Measurements from ENCODE around the gene PSD2. TPM values are rescaled to one million over a fixed set of nuclear protein-coding genes. Genes with fewer than 3 reads are reported as not detected.

PSD2 gene
- total RNA-seq, 1 donor from 2014 or later, result under 0.01 TPM

DNA sequence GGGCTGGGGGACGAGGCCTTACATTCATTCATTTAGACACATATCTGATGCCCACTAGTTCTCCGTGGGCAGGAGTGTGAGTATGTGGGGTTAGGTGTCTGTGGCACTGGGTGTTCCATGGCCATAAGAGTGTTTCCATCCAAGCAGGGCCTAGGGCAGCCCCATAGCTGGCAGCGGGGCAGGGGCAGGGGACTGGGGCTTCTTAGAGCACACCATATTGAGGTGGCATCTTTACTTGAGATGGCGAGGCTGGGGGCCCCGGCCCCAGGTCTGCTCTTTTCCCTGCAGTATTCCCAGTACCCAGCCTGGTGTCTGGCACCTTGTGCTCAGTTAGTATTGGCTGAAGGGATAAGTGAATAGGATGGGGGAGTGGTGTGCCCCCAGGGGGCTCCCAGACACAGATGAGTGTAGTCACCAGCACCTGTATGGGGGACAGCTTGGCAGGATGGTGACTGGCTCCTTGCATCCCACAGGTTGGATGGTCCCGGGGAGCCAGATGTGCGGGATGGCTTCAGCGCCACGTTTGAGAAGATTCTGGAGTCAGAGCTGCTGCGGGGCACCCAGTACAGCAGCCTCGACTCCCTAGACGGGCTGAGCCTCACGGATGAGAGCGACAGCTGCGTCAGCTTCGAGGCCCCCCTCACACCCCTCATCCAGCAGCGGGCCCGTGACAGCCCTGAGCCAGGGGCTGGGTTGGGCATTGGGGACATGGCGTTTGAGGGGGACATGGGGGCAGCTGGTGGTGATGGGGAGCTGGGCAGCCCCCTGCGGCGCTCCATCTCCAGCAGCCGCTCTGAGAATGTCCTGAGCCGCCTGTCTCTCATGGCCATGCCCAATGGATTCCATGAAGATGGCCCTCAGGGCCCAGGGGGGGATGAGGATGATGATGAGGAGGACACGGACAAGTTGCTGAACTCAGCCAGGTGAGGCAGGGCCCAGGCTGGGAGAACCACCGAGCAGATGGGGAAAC, 17.5 kb downstream of the PSD2 start:
- no peak for DNase-seq

DNA sequence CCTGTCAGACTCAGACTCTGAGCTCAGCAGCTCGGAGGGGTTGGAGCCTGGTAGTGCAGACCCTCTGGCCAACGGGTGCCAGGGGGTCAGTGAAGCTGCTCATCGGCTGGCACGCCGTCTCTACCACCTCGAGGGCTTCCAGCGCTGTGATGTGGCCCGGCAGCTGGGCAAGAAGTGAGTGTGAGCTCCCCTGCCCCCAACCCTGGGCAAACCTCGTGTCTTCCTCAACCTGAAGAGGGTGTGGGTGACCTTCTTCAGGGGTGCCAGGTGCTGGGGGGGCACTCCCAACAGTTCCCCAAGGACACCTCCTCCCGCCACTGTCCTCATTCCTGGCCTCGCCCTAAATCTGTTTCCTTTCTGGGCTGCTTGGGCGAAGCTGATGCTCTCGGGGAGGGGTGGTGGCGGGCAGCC, 18.6 kb downstream of the PSD2 start:
- DNase-seq, result no peak

DNA sequence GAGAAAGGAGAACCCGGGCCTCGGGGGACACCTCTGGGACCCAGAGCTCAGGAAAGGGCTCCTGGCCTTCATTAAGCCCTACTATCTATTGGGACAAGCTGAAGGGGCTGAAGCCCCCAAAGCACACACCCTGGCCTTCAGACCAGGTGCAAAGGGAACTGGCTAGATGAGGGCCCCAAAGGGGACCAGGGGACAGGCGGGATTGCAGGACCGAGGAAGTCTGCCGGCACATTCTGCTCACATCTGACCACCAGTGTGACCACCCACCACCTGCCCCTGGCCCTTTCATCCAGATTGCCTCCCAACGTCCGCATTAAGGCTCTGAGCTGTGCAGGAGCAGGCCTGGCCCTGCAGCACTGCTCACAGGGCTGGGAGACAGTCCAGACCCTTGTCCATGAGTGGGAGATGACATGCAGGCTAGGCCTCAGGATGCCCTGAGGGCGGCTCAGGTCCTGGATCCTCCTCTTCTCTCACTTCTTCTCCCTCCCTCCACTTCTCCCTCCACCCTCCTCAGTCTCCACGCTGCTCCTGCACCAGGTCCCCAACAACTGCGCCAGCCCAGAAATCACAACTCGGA, 19.2 kb downstream of the PSD2 start:
- no peak for DNase-seq

DNA sequence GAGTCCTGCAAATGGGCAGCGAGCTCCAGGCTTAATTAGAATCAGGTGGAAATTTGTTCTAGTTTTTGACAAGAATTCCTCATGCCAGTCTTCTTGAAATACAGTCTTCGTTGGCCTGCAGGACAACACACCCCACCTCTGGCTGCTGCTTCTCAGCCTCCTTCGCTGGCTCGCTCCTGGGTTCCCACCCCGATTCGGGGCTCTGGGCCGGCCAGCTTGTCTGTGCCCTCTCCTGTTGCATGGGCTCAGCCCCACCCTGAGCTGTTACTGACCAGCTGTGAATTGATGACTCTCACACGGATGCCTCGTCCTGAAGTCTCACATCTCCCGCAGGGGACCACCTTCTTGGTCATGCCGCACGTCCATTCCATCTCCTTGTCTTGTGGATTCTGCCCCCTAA, 21.0 kb downstream of the PSD2 start:
- DNase-seq, result no peak

DNA sequence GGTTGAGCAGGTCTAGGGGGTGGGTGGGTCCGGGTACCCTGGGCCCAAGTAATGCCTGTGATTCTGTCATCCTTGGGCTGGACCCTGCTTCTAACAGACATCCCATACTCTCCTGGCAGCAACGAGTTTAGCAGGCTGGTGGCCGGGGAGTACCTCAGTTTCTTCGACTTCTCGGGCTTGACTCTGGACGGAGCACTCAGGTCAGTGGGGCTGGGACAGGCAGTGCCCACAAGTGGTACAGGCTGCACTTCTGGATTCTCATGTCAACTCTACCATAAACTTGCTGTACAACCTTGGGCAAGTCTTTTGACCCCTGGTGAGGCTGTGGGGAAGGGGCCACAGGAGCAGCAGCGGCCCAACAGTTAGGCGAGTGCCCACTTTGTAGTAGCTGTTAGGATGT, 21.8 kb downstream of the PSD2 start:
- no peak for DNase-seq

DNA sequence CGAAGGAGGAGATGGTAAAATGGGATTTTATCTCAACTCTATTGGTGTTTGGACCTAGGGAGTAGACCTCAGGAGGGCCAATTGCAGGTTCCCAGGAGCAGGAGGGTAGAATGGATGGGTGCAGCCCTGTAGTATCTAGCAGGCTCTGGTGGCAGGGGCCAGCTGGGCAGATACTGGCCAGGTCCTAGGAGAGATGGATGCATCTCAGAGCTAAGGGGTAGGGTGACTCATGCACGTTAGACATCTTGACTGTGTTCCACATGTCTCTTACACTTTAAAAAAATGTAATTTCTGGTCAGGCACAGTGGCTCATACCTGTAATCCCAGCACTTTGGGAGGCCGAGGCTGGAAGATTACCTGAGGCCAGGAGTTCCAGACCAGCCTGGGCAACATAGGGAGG, 22.4 kb downstream of the PSD2 start:
- DNase-seq, result no peak

DNA sequence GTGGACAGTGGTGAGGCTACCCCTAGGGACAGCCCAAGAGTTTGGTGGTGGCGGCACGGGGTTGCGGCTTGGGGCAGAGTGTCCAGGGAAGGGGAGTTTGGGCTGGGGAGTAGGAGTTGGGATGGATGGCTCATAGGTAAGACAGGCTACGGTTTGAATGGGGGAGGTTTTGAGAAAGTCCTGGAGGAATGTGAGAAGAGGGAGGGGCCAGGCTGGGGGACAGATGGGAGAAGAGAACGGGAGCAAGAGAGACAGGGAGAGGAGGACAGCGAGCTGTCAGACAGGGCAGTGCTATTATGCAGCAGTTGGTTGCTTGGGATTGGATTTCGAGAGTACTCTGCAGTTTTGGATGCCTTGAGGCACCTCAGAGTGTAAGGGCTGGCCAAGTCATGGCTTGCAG, 24.5 kb downstream of the PSD2 start:
- no peak for DNase-seq

DNA sequence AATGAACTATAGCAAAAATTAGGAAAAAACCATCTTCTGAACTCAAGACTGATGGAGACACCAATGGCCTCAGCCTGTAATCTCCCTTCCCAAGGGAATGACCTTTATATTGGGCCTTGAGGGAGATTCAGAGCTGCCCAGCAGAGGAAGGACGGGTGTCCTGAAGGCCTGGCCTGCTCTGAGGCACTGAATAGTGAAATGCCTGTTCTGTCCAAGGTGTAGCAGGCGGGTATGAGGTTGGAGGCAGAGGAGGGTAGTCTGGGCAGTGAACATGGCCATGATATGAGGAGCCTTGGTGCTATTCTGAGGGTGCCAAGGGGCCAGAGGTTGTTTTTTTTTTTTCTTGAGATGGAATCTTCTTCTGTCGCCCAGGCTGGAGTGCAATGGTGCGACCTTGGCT, 25.0 kb downstream of the PSD2 start:
- DNase-seq, result no peak

DNA sequence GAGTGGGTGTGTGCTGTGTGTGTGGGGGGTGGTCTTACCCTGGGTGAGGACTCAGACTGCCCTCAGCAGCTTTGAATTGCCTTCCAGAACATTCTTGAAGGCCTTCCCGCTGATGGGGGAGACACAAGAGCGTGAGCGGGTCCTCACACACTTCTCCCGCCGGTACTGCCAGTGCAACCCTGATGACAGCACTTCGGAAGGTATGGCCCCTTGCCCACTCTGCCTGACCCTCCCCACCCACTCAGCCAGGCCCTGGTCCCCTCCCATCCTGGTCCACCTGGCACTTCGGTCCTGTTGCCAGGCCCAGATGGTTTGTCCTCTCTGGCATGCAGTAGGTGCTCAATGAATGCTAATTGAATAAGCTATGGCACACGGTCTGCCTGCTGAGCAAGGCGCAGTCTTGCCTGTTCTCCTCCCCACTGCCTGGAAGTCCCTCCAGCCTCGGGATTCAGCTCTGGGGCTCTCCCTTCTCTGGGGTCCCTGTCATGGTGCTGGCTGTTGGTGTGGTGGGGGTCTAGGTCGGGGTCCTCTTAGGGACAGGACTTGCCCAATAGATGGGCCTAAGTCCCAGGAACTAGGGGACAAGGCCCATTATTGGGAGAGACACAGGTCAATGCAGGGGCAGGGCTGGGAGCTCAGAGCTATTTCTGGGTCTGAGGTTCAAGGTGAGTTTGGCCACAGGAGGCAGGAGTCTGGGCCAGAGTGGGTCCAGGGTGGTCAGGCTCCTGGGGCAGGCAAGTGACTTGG, 26.4 kb downstream of the PSD2 start:
- no peak for DNase-seq

DNA sequence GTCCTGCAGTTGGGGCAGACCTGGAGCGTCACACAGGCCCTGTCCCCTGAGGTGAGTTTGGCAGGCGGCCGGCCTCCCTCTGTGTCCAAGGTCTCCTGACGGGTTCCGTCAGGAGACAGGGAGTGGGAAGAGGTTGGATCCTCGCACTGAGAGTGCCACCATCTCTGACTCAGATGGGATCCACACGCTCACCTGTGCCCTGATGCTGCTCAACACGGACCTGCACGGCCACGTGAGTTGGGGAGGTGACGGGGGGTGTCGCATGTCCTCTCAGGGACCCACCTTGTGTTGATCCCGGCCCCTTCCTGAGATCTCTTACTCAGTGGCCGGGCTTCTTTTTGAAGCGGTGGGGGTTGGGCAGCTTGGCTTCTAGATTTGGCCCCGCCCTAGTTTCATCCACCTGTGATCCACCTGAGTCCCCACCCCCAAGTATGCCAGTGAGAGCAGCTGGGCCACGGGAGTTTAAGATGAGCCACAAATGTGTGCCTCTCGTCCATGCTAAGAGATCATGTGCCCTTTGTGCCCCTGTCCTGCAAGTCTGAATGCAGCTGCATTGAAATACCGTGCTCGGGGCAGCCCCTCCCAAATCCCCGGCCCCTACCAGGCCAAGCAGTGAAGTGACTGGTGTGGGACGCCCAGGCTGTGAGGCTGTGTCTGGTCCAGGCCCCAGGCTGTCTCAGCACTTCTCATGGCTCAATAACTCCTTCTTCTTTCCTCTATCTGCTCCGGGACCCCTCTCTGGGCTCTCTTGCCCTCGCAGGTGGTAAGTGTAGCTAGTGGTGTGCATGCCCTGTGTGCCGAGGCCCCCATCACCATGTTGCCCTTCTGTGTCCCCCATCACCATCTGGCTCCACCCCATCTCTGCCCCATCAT, 27.2 kb downstream of the PSD2 start:
- DNase-seq, result no peak

DNA sequence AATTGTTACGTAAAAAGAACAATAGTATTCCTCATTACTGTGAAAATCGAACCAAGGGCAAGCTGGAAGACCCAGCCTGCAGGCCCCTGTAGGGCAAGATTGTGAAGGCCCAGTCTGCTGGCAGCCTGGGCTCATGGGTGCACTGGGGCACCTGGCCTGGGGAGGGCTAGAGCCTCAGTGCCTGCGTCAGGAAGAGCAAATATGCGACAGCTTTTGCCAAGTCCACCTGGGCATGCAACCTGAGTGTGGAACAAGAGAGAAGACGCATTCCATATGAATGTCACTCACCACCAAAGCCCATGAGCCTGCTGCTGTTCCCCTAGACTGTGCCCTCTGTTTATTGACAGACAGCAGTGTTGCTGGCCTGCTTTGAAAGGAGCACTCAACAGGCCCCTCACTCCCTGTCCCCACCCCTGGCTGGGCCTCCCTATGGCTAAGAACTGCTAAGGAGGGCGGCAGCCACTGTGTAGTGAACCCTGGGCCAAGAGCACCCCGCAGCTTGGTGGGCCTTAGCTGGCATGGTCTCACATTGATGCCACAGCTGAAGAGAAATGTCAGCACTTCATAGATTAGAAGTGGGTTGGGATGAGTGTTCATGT, 28.2 kb downstream of the PSD2 start:
- no peak for DNase-seq

DNA sequence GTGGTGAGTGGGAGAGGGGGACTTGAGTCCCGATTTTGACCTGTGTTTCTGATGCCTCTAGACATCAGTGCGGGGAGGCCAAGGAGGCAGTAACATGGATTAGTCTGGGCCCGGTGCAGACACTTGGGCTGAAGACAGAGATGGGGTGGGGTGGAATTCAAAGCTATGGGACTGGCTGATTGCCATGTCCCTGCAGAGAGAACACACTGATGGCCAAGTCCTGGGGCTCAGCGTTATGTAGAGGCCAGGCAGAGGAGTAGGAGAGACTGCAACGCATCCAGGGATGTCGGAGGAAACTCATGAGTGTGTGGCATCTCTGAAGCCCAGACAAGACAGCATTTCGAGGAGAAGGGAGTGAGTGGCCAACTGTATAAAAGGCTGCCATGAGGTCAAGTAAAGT, 30.1 kb downstream of the PSD2 start:
- no peak for DNase-seq

DNA sequence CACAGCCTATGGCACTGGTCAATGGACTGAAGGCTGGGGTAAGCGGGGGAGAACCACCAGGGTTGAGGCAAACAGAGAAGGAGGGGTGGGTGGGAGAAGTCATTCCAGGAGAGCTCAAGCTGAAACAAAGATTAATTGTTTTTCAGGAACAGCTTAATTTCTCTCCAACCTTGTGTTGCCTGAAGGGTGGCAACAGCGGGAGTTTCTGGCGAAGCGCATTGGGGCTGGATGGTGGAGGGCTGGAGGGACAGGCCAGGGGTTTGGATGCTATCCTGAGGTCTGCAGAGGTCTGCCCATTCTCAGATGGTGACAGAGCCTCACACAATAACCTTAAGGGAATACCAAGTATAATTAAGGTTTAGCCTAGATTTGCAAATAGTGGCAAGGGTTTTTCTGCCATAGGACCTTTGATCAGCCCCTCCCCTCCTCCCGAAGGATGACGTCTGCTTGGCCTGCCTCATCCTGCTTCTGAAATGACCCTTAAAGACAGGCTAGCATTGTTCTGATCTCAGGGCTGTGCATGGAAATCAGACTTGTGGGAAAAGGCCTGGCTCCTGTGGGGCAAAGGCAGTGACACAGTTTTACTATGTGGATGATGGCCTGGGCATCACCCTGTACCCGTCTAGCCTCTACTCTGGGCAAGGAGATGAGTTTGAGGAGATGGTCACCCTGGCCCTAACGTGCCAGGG, 32.7 kb downstream of the PSD2 start:
- DNase-seq, result no peak

DNA sequence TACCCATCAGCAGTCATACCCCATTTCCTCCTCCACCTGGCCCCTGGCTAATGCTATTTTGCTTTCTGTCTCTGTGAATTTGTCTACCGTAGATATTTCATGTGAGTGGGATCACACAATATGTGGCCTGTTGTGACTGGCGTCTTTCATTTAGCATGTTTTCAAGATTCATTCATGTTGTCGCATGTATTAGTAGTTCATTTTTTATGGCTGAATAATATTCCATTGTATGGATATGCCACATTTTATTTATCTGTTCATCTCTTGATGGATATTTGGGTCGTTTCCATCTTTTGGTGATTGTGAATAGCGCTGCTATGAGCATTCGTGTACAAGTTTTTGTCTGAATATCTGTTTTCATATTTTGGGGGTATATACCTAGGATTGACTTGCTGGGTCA, 33.9 kb downstream of the PSD2 start:
- no peak for DNase-seq

DNA sequence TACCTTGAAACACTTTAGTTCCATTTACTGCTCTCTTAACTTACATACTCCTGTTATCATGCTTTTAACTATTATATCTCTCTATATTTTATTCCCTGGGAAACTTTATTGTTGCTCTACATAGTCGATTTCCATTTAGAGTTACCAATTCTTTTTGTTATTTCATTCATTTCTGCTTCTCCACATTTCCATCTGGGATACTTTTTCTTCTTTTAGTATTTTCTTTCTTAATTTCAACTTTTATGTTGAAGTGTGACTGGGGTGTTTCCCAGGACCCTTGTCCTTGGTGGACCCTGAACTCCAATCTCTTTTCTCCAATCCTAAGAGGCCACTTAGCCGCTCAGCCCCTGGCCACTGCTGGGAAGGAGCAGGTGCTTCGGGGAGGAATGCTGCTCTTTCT, 36.0 kb downstream of the PSD2 start:
- no peak for DNase-seq

DNA sequence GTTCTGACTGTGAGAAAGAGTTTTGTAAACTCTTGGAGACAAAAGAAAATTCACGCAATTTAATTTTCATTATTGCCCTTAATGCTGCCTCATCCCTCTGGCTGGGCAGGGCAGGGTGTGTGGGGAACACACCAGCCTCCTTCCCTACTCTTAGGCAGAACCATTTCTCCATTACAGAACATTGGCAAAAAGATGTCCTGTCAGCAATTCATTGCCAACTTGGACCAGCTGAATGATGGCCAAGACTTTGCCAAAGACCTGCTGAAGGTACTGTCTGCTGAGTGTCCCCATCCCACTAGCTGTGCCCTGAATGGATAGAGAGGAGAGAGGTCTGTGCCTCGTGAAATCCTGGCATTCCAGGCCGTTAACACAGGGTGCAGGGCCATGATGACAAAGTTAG, 37.9 kb downstream of the PSD2 start:
- no peak for DNase-seq

DNA sequence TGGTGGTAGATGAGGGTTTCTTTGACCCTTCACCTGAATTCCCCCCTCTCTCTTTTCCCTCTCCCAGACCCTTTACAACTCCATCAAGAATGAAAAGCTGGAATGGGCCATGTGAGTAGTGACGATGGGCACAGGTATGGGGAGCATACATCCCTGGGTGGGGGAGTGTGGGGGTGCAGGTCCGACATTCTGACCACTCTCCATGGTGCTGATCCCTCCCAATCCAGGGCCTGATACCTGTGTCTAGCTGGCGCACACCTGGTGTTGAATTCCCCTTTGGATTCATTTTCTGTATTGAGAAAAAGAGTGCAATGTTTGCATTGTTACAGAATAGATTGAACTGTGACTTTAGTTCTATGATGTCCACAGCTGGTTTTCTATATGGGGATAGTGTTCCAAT, 40.0 kb downstream of the PSD2 start:
- no peak for DNase-seq

DNA sequence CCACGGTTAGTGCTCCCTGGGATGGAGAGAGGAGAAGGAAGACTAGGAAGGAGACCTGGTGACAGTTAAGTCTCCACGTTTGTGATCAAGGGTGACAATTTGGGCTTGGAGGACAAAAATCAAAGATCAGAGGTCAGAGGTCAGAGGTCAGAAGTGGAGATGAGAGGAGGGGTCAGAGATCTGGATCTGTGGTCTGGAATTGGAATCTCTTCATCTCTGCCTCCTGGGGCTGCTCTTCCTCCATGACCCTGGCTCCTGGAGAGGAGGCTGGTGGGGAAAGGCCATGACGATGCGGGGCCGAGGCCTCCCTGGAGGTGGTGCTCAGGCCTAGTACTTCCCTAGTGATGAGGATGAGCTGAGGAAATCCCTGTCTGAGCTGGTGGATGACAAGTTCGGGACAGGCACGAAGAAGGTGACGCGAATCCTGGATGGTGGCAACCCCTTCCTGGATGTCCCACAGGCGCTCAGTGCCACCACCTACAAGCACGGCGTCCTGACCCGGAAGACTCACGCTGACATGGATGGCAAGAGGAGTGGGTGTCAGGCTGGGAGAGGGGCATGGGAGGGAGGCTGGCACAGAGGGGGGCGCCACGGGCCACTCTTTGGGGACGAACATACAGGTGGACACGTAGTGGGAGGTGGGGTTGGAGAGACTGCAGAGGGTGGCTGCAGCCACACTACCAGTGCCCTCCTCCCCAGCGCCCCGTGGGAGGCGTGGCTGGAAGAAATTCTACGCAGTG, 41.0 kb downstream of the PSD2 start:
- DNase-seq, result no peak

DNA sequence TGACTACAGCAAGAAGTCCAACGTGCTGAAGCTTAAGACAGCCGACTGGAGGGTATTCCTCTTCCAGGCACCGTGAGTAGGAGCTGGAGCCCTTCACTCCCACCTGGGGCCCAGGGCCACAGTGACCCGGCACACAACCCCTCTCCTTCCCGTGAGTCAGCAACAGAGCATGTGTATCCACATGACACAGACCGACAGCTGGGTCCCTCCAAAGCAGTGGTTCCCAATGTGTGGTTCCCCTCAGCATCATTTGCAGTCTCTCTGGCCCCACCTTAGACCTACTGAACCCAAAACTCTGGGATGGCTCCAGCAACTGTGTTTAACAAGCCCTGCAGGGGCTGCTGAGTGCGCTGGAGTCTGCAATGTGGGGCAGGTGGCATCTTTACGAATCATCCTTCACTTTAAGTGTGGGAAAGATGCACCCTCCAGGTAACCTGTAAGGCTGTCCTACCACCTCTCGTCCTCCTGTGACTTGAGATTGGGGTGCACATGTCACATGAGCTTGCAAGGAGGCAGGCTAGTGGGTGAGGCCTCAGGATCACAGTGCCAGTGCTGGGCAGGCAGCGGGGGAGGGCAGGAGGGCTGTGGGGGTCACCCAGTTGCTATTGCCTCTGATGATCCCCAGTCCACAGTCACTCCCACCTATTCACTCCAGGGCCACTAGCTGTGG, 42.2 kb downstream of the PSD2 start:
- DNase-seq, result no peak
